Osteocyte (in vitro differentiated cells): Measurements from ENCODE around the gene GNPDA2. TPM values are rescaled to one million over a fixed set of nuclear protein-coding genes. Genes with fewer than 3 reads are reported as not detected.

ENCODE experiments used
- DNase-seq: peaks from one replicate; pipeline ENCODE4 v3.0.0; 2021; ENCODE audit warnings: mixed read lengths; ENCODE audit not compliant: unreplicated experiment; ENCODE audit errors: extremely low spot score
- H3K27ac Mint-ChIP-seq: one replicate; pipeline ENCODE4 v1.8.0; 2021; ENCODE audit warnings: mild to moderate bottlenecking, mixed read lengths; ENCODE audit not compliant: unreplicated experiment
- H3K27me3 Mint-ChIP-seq: one replicate; pipeline ENCODE4 v1.8.0; 2021; ENCODE audit warnings: mixed read lengths; ENCODE audit not compliant: unreplicated experiment
- H3K36me3 Mint-ChIP-seq: one replicate; pipeline ENCODE4 v1.8.0; 2021; ENCODE audit warnings: mixed read lengths; ENCODE audit not compliant: unreplicated experiment
- H3K4me1 Mint-ChIP-seq: one replicate; pipeline ENCODE4 v1.8.0; 2021; ENCODE audit warnings: mixed read lengths; ENCODE audit not compliant: unreplicated experiment
- H3K4me3 Mint-ChIP-seq: one replicate; pipeline ENCODE4 v1.8.0; 2021; ENCODE audit warnings: mild to moderate bottlenecking, moderate library complexity, mixed read lengths; ENCODE audit not compliant: unreplicated experiment
- H3K9me3 Mint-ChIP-seq: one replicate; pipeline ENCODE4 v1.8.0; 2021; ENCODE audit warnings: mixed read lengths; ENCODE audit not compliant: unreplicated experiment
- total RNA-seq: library from RNA; stranded (reverse); gene quantifications from 2 replicates; pipeline ENCODE4 v1.2.1, GENCODE V29; 2021
- TF ChIP-seq, protein P1 (sequence below): fragments of 200-600 bp; sonication (generic); IDR thresholded peaks from 2 replicates; pipeline ENCODE4 v1.5.0; 2021; ENCODE audit warnings: antibody characterized with exemption, mild to moderate bottlenecking, moderate library complexity

GNPDA2 gene
- total RNA-seq, 1 donor from 2014 or later: 16.6 TPM

DNA sequence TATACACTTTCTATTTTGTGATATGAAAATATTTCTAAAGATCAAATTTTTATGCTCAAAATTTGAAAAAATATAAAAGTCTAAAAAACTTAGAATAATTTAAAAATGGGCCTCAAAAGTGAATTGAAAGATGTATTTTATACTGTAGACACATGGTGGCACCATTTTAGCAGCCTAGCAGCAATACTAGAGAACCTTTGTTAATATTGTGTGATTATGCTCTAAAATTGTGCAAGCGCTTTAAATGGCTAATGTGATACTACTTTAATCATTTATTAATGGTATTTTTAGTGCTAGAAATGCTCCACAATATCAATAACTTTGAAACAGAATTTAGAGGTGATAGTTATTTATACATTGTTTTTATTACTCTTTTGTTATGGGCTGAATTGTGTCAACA, 51.9 kb downstream of the GNPDA2 start:
- no peaks in the 10 kb centered on the region for H3K36me3 Mint-ChIP-seq
- H3K4me3 Mint-ChIP-seq: no peak overlapping the region
- no peak overlapping the region for H3K27ac Mint-ChIP-seq
- peaks cover 17% of the 10 kb centered on the region for H3K4me1 Mint-ChIP-seq
- DNase-seq: no peak
- H3K27me3 Mint-ChIP-seq: peaks cover 24% of the 10 kb centered on the region
- H3K9me3 Mint-ChIP-seq: no peaks in the 10 kb centered on the region
- TF ChIP-seq, protein P1, sequence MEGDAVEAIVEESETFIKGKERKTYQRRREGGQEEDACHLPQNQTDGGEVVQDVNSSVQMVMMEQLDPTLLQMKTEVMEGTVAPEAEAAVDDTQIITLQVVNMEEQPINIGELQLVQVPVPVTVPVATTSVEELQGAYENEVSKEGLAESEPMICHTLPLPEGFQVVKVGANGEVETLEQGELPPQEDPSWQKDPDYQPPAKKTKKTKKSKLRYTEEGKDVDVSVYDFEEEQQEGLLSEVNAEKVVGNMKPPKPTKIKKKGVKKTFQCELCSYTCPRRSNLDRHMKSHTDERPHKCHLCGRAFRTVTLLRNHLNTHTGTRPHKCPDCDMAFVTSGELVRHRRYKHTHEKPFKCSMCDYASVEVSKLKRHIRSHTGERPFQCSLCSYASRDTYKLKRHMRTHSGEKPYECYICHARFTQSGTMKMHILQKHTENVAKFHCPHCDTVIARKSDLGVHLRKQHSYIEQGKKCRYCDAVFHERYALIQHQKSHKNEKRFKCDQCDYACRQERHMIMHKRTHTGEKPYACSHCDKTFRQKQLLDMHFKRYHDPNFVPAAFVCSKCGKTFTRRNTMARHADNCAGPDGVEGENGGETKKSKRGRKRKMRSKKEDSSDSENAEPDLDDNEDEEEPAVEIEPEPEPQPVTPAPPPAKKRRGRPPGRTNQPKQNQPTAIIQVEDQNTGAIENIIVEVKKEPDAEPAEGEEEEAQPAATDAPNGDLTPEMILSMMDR: peak; percentile 37

DNA sequence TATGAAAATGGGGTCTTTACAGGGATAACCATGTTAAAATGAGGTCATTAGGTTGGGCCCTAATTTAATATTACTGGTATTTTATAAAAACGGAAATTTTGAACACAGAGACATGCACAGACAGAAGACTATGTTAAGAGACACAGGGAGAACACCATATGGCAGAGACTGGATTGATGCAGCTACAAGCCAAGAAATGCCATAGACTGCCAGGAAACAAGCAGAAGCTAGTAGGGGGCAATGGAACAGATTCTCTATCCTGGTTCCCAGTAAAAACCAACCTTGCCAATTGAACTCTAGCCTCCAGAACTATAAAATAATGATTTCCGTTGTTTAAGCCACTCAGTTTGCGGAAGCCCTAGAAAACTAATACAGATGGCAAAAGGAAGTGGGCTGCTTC, 54.7 kb downstream of the GNPDA2 start:
- TF ChIP-seq, protein P1: no peak
- Mint-ChIP-seq H3K27me3 (peaks cover 28% of the 10 kb centered on the region), H3K27ac (no peak overlapping the region), H3K9me3 (no peaks in the 10 kb centered on the region), H3K36me3 (no peaks in the 10 kb centered on the region), H3K4me1 (no peaks in the 10 kb centered on the region), H3K4me3 (no peak overlapping the region)
- DNase-seq: no peak

DNA sequence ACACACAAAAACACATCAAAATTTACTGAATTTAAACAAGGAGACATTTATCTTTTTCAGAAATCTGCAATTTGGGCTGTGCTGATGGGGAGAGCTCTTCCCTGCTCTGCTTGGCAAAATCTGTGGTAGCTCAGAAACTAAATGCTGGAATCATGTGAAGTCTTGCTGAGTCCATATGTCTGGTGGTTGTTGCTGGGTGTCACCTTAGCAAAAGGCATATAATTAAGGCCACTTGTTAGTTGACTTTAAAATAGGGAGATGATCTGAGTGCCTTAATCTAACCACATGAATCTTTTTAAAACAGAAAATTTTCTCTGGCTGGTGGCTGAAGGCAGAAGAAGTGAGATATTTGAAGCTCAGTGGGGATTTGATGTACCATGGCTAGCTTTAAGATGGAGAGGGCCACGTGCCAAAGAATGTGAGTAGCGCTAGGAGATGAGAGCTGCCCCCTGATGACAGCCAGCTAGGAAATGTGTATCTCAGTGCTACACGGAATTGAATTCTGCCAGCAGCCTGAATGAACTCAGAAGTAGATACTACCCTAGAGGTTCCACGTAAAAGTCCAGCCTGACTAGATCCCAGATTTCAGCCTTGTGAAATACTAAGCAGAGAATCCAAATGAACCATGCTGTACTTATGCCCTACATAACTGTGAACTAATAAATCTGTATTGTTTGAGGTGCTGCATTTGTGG, 55.7 kb downstream of the GNPDA2 start:
- Mint-ChIP-seq H3K27ac (no peak overlapping the region), H3K9me3 (no peaks in the 10 kb centered on the region), H3K36me3 (no peaks in the 10 kb centered on the region), H3K4me3 (no peak overlapping the region), H3K27me3 (peaks cover 27% of the 10 kb centered on the region), H3K4me1 (no peaks in the 10 kb centered on the region)
- DNase-seq: no peak
- TF ChIP-seq, protein P1: no peak

DNA sequence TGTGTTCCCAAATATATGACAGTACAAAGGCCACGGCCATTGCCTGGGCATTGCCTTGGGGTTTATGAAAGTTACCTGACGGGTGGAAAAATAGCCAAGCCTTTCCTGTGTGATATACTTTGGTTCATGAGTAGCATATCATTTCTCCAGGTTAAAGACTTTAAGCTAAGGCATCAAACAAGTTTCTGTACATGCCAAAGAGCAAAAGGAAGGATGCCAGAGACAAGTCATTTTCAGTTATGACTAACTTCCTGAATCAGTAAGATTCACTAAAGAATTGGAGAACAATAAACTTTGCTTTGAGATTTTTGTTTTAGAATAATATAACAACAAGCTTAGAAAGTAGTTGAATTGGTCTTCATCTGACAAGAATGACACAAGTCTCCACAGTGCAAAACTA, 57.8 kb downstream of the GNPDA2 start:
- no peak for DNase-seq
- Mint-ChIP-seq H3K4me1 (no peaks in the 10 kb centered on the region), H3K9me3 (no peaks in the 10 kb centered on the region), H3K4me3 (no peak overlapping the region), H3K36me3 (no peaks in the 10 kb centered on the region), H3K27ac (no peak overlapping the region), H3K27me3 (peaks cover 26% of the 10 kb centered on the region)
- TF ChIP-seq, protein P1: no peak

DNA sequence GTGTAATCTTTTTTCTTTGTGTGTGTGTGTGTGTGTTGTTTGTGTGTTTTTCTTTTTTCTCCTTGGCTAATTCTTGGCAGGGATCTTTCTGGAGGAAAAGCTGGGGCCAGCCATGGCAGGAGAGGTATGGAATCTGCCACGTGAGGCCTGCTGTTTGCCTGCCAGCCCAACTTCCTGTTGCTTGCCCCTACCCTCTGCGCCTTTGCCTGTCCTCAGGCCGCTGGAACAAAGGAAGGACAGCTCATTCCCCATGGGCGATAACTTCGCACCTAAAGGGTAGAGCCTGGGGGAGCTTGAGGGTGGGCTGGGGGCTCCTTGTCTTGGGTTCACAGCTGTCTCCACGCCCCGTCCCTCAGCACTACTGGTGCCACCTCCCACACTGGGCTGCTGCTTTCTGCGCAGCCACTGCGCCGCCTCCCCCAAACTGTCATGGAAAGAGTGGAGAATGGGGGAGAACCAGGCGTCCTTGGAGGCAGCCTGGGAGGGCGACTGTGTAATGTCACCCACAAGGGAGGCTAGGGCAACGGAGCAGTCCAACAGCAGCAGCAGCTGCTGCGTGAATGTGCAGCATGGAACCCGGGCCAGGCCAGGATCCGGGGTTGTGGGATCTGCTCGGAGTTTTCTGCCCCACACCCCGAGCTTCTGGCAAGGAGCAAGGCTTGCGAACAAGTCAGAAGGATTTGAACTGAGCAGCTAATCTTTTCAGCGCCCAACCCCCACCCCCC, 62.7 kb downstream of the GNPDA2 start:
- no peaks in the 10 kb centered on the region for H3K36me3 Mint-ChIP-seq
- no peak for DNase-seq
- H3K27me3 Mint-ChIP-seq: peaks cover 19% of the 10 kb centered on the region
- H3K4me1 Mint-ChIP-seq: no peaks in the 10 kb centered on the region
- no peak overlapping the region for H3K4me3 Mint-ChIP-seq
- TF ChIP-seq, protein P1: no peak
- H3K9me3 Mint-ChIP-seq: no peaks in the 10 kb centered on the region
- H3K27ac Mint-ChIP-seq: no peak overlapping the region
